Measurements from ENCODE around the gene CARMIL1.

The CARMIL1 gene

GRCh38 chr6:25512560-25512959 lies 233.4 kb downstream of the CARMIL1 start:
- DNase-seq (ENCODE audit: low spot score) = no peak

- DNase-seq (ENCODE audit: low spot score) = peak; percentile 43
Observed at GRCh38 chr6:25519856-25520255, 240.7 kb downstream of the CARMIL1 start.

- no peak for DNase-seq (ENCODE audit: low spot score)
Observed at GRCh38 chr6:25524542-25524941, 245.4 kb downstream of the CARMIL1 start.

- no peak for DNase-seq (ENCODE audit: low spot score)
Observed at GRCh38 chr6:25525078-25525477, 245.9 kb downstream of the CARMIL1 start.

- no peak for DNase-seq (ENCODE audit: low spot score)
Observed at GRCh38 chr6:25534942-25535631, 255.9 kb downstream of the CARMIL1 start.

GRCh38 chr6:25535632-25536225 lies 256.6 kb downstream of the CARMIL1 start:
- no peak for DNase-seq (ENCODE audit: low spot score)

- no peak for DNase-seq (ENCODE audit: low spot score)
Observed at GRCh38 chr6:25536781-25537180, 257.6 kb downstream of the CARMIL1 start.

- DNase-seq (ENCODE audit: low spot score) = no peak
Observed at GRCh38 chr6:25537349-25538018, 258.3 kb downstream of the CARMIL1 start.

GRCh38 chr6:25541228-25541627 lies 262.1 kb downstream of the CARMIL1 start:
- DNase-seq (ENCODE audit: low spot score) = no peak

GRCh38 chr6:25542984-25543910 lies 264.1 kb downstream of the CARMIL1 start:
- no peak for DNase-seq (ENCODE audit: low spot score)

GRCh38 chr6:25544833-25545232 lies 265.7 kb downstream of the CARMIL1 start:
- DNase-seq (ENCODE audit: low spot score) = no peak

GRCh38 chr6:25547797-25548196 lies 268.6 kb downstream of the CARMIL1 start:
- no peak for DNase-seq (ENCODE audit: low spot score)

GRCh38 chr6:25548451-25548850 lies 269.3 kb downstream of the CARMIL1 start:
- no peak for DNase-seq (ENCODE audit: low spot score)

- no peak for DNase-seq (ENCODE audit: low spot score)
Observed at GRCh38 chr6:25550631-25551030, 271.5 kb downstream of the CARMIL1 start.

- peak; percentile 8 for DNase-seq (ENCODE audit: low spot score)
Observed at GRCh38 chr6:25553502-25553901, 274.3 kb downstream of the CARMIL1 start.

GRCh38 chr6:25555188-25555587 lies 276.0 kb downstream of the CARMIL1 start:
- DNase-seq (ENCODE audit: low spot score) = no peak

- peak; percentile 72 for DNase-seq (ENCODE audit: low spot score)
Observed at GRCh38 chr6:25556516-25556915, 277.3 kb downstream of the CARMIL1 start.

- DNase-seq (ENCODE audit: low spot score) = no peak
Observed at GRCh38 chr6:25558155-25558817, 279.1 kb downstream of the CARMIL1 start.

GRCh38 chr6:25560865-25561264 lies 281.7 kb downstream of the CARMIL1 start:
- no peak for DNase-seq (ENCODE audit: low spot score)

- no peak for DNase-seq (ENCODE audit: low spot score)
Observed at GRCh38 chr6:25564943-25565342, 285.8 kb downstream of the CARMIL1 start.

- no peak for DNase-seq (ENCODE audit: low spot score)
Observed at GRCh38 chr6:25570578-25570977, 291.4 kb downstream of the CARMIL1 start.

GRCh38 chr6:25576919-25577318 lies 297.7 kb downstream of the CARMIL1 start:
- DNase-seq (ENCODE audit: low spot score) = peak; percentile 20

Measured in AG20443 (cell line).